Epithelial cell of proximal tubule (primary cell): ENCODE results near the gene CLEC16A. TPM values are rescaled to one million over a fixed set of nuclear protein-coding genes. Genes with fewer than 3 reads are reported as not detected.

Source experiments
- DNase-seq: peaks from one replicate; pipeline ENCODE4 v3.0.0-alpha.2; 2011; ENCODE audit warnings: low read depth
- H3K4me3 ChIP-seq: 2 replicates; pipeline ENCODE4 v1.5.1; 2011; ENCODE audit warnings: low read depth, mild to moderate bottlenecking, low read length
- CTCF ChIP-seq: conservative IDR thresholded peaks from 2 replicates; pipeline ENCODE4 v1.5.1; 2012; ENCODE audit warnings: low read depth, mild to moderate bottlenecking, low read length
- total RNA-seq: library from RNA; depleted of rRNA; stranded (reverse); fragments of >200 nt; gene quantifications from 2 replicates; pipeline ENCODE4 v1.2.3, GENCODE V29; 2015

CLEC16A gene
- total RNA-seq, 1 donor from 2014 or later = 15.6 TPM

DNA sequence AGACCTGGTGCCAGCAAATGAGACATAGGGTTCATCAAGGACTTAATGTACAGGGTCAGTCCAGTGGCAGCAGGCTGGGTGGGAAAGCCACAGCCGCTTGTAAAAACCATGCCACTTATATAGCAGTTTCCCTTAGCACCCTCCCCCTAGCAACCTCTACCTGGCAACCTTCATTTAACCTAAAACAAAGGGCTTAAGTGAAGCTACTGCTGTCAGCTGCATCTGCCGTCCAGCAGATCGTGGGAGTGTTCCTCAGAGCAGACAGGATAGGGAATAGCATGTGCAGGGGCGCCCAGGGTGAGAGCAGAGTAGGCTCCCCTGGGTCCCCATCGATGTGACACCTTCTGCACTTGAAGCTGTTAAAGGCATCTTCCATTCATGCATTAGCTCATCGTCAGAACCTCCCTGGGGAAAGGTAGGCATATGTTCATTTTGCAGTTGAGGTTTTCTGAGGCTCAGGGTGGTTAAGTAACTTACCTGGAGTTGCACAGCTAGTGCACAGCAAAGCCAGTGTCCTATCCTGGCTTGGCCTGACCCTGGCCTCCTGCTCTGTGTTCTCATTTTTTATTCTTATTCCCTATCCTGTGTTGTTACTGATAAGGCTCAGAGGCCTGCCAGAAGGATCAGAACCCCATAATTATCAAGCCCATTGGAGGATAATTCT, 199.1 kb downstream of the CLEC16A start:
- H3K4me3 ChIP-seq = no peak overlapping the region
- TF ChIP-seq CTCF = no peak
- no peak for DNase-seq

DNA sequence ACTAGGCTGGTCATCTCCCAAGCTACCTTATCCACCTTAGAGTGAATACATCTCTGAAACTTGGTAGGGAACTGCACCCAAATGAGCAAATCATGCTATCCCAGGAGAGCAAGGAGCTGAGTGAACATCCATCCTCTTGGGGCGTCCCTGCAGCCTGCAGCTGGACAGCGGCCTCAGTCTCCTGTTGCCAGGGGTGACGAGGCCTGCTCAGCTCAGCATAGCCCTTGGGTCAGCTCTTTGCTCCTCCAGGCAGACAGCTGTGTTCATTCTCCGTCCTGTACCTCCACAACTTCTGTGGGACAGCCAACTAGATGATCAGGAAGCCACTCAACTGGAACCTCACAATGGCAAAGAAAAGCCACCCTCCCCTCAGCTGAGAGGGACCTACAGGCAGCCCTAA, 199.8 kb downstream of the CLEC16A start:
- DNase-seq = no peak
- no peak overlapping the region for H3K4me3 ChIP-seq
- TF ChIP-seq CTCF = no peak

DNA sequence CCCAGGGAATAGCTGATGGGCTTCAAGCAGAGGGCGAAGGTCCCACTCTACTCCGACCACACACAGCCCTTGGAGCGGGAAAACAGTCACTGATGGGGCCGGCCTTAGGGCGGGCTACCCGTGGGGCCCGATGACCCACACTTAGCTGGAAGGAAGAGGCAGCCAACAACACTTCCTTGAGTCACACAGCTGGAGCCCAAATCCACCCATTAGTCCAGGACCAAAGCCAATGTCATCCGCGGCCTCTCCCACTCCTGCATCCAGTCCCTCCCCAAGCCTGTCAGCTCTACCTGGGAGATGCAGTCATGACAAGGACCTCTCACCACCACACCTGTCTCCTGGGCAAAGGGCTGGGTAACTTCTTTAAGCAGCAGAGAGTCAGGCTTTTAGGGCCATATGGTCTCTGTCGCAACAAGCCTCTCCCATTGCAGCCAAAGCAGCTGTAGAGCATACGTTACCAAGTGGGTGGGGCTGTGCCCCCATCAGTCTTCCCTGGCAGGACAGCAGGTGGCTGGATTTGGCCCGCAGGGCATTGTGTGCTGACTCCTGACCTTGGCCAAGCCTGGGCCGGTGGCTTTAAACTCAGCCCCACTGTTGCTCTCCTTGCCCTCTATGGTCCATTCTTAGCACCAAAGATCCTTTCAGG, 200.9 kb downstream of the CLEC16A start:
- H3K4me3 ChIP-seq = no peak overlapping the region
- no peak for DNase-seq
- TF ChIP-seq CTCF = no peak

DNA sequence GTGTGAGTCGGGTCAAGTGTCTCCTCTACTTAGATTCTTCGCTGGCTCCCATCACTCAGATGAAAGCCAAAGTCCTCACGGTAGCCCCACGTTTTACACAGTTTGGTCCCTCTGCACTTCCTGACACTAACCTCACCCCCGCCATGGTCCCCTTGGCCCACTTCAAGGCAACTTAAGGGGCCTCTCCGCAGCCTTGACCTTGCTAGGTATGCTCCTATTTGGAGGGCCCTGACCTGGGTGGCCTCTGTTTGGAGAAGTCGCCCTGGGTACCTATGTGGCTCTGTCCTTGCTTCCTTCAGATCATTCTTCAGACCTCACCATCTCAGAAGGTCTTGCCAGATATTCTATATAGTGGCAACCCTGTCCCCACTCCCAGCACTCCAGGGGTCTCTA, 201.5 kb downstream of the CLEC16A start:
- H3K4me3 ChIP-seq = no peak overlapping the region
- TF ChIP-seq CTCF = no peak
- DNase-seq = no peak

GRCh38 chr16:11147033-11147753, 202.8 kb downstream of the CLEC16A start:
- no peak overlapping the region for H3K4me3 ChIP-seq
- DNase-seq = no peak
- no peak for TF ChIP-seq CTCF

DNA sequence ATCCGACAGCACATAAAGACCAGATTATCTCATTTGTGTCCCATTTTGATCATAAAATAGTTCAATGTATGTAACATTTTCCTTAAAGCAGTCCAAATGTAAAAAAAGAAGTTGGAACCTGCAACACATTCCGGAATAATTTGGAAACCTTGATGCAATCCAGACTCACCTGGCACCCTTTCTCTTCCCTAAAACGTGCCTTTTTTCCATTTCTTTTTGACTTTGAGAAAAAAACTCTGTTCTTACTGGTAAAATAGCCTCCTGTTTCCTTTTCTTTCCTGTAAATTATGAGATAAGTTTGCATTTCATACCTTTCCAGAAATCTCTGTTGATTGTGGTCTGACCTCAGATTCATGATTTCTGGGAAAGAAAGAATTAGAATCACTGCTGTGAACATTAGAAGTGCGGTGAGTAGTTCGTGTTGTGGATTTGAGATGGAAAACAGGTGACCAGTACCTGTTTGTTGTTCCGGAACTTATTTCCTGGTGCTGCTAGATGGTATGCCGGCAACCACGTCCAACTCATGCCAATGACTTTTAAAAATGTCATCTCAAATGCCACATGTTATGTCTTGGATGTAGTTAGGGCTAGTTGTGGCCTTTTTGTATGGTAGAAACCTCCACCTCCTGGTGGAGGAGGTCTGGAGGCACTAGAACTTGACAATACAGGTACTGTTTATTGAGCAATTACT, 203.5 kb downstream of the CLEC16A start:
- H3K4me3 ChIP-seq = no peak overlapping the region
- no peak for DNase-seq
- TF ChIP-seq CTCF = no peak
